Keratinocyte (primary cell): ENCODE data around the gene ERAS.

Source experiments
- CTCF ChIP-seq, 3 experiments: IDR thresholded peaks in 1 of 3; conservative IDR thresholded peaks in 1 of 3; optimal IDR thresholded peaks in 1 of 3; 2 replicates in 2 of 3; 3 replicates in 1 of 3; pipeline versions ENCODE3 to v1.5.1; 2011; ENCODE audit warnings: low read length in 3 of 3, mild to moderate bottlenecking in 3 of 3, moderate library complexity in 2 of 3, control low read depth in 1 of 3, inconsistent platforms in 1 of 3; ENCODE audit not compliant: insufficient read depth in 2 of 3; ENCODE audit errors: extremely low read depth in 1 of 3
- EZH2 ChIP-seq: IDR thresholded peaks from one replicate; pipeline ENCODE4 v1.6.1; 2012; ENCODE audit warnings: inconsistent platforms, mild to moderate bottlenecking, low read length, moderate library complexity

GRCh38 chrX:48823053-48823452 lies 3.3 kb upstream of the ERAS start:
- no peak for TF ChIP-seq EZH2
- TF ChIP-seq CTCF (optimal IDR thresholded peaks at IDR 0.05 in 1 of 3, IDR thresholded peaks at IDR 0.05 in 1 of 3, conservative IDR thresholded peaks at IDR 0.05 in 1 of 3; ENCODE audit: extremely low read depth in 1 of 3, insufficient read depth in 2 of 3, low read length in 3 of 3), result no peak
